Measurements from ENCODE around the gene TMEM176A. TPM values are rescaled to one million over a fixed set of nuclear protein-coding genes. Genes with fewer than 3 reads are reported as not detected.

TMEM176A gene
- total and polyA plus RNA-seq, 2 of the 8 experiments (the other 6 are each of a cell fraction or from before 2014, with no cell fraction given): 1.3 to 1.5 TPM

DNA sequence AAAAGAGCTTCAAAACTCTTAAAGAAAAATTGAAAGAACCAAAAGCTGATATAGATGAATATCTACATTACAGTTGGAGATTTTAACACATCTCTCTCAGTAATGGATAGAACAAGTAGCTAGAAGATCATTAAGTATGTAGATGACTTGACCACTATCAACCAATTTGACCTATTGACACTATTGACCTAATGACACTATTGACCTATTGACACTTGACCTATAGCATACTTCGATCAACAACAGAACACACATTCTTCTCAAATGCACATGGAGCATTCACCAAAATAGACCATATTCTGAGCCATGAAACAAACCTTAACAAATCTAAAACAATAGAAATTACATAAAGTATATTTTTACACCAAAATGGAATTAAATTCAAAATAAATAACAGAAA lies 41.1 kb upstream of the TMEM176A start:
- H2AFZ ChIP-seq (ENCODE audit: low read length): no peak overlapping the region
- H3K56ac ChIP-seq (replicated peaks; ENCODE audit: insufficient read length, low read depth, low read length): no peak overlapping the region
- H3K27ac ChIP-seq (ENCODE audit: low read depth, low read length): no peak overlapping the region
- FAIRE-seq: no peak
- H3K4ac ChIP-seq (replicated peaks; ENCODE audit: insufficient read length, low read depth, low read length): no peak overlapping the region
- no peak overlapping the region for H2BK15ac ChIP-seq (ENCODE audit: low read length)
- no peak for TF ChIP-seq SP2 (IDR thresholded peaks at IDR 0.05; ENCODE audit: low read length)
- H2BK20ac ChIP-seq (ENCODE audit: low read length): no peak overlapping the region
- H3K36me3 ChIP-seq (ENCODE audit: control insufficient read depth in 2 of 4, insufficient read depth in 4 of 4, low read length in 3 of 4): no peaks in the 10 kb centered on the region
- H3K4me1 ChIP-seq (replicated peaks in 1 of 4; ENCODE audit: control insufficient read depth in 3 of 4, insufficient read depth in 4 of 4, low read length in 3 of 4): no peaks in the 10 kb centered on the region
- CTCF ChIA-PET (ENCODE audit: partially characterized antibody): interaction anchor here (0.7 to 1.1 kb wide), 3 partner anchors 9 to 315 kb away, joined by 3 to 8 read pairs (median 3); no protein-coding TSS in a partner anchor
- no peaks in the 10 kb centered on the region for H3K27me3 ChIP-seq (replicated peaks in 1 of 4; ENCODE audit: control insufficient read depth in 3 of 4, extremely low read depth in 1 of 4, insufficient read depth in 3 of 4, low read length in 3 of 4)
- H3K9me3 ChIP-seq (ENCODE audit: insufficient read depth in 2 of 2, low read depth in 1 of 2, low read length in 1 of 2): no peaks in the 10 kb centered on the region
- no peak overlapping the region for H2BK120ac ChIP-seq (replicated peaks; ENCODE audit: low read depth, low read length)
- H4K20me1 ChIP-seq (replicated peaks in 1 of 2; ENCODE audit: control insufficient read depth in 1 of 2, insufficient read depth in 2 of 2, low read length in 2 of 2): no peaks in the 10 kb centered on the region
- no peak overlapping the region for H4K5ac ChIP-seq (ENCODE audit: insufficient read length, low read depth, low read length)
- no peaks in the 10 kb centered on the region for H3K23me2 ChIP-seq (ENCODE audit: low read depth, low read length)
- no peak overlapping the region for H4K91ac ChIP-seq (replicated peaks; ENCODE audit: insufficient read length, low read length)
- H3K9ac ChIP-seq (replicated peaks in 1 of 4; ENCODE audit: extremely low read depth in 1 of 4, low read depth in 3 of 4, low read length in 3 of 4): no peak overlapping the region
- no peak for DNase-seq (ENCODE audit: low read depth in 1 of 2, low spot score in 2 of 2)
- H3K79me1 ChIP-seq (ENCODE audit: low read depth, low read length): no peaks in the 10 kb centered on the region
- no peaks in the 10 kb centered on the region for H3K79me2 ChIP-seq (ENCODE audit: control insufficient read depth in 1 of 2, insufficient read depth in 2 of 2, low read length in 2 of 2)
- no peak overlapping the region for H3K4me3 ChIP-seq (ENCODE audit: extremely low read depth in 1 of 4, insufficient read depth in 2 of 4, low read depth in 3 of 4, low read length in 4 of 4)
- no peak overlapping the region for H3K18ac ChIP-seq (ENCODE audit: extremely low read depth, low read length)
- H2BK12ac ChIP-seq (ENCODE audit: low read depth, low read length): no peak overlapping the region
- no peak overlapping the region for H2AK5ac ChIP-seq (ENCODE audit: low read depth, low read length)
- no peak overlapping the region for H3K14ac ChIP-seq (ENCODE audit: insufficient read length)
- POLR2A ChIA-PET (ENCODE audit: partially characterized antibody): no interaction called here
- H3K4me2 ChIP-seq (ENCODE audit: insufficient read depth in 1 of 2, low read depth in 2 of 2, low read length in 2 of 2): no peak overlapping the region
- H3K23ac ChIP-seq (ENCODE audit: insufficient read length): no peak overlapping the region
- WGBS, 2 experiments (ENCODE audit: extremely low coverage in 1 of 2, insufficient coverage in 1 of 2, insufficient read length in 1 of 2, insufficient replicate concordance in 2 of 2, low coverage in 1 of 2, low lambda C conversion rate in 2 of 2, missing lambda C conversion rate in 1 of 2): 100% methylated on average over 1 of the region's 1 CpG; no CpG with 5 or more reads in 1 of the 2 experiments
- H4K8ac ChIP-seq (ENCODE audit: extremely low read depth, insufficient read depth, low read length): no peak overlapping the region
- H2BK5ac ChIP-seq (ENCODE audit: low read depth, low read length): no peak overlapping the region
